A549 (cell line): Measurements from ENCODE around the gene H2BW1. TPM values are rescaled to one million over a fixed set of nuclear protein-coding genes. Genes with fewer than 3 reads are reported as not detected.
"Not testable (repeated sequence)": the region's sequence is repeated elsewhere in the genome, so short reads cannot be mapped to it uniquely, and the experiment has no call there.

Experiments
- ATAC-seq, 2 experiments: fragments of 200-7000 bp in 1 of 2; fragments of >200 bp in 1 of 2; cut with Nextera tagmentation in 1 of 2; cut with Tn5 transposase in 1 of 2; 3 replicates each; pipeline versions ENCODE4 v1.8.0 to v1.9.1; 2018 to 2020; ENCODE audit warnings: mild to moderate bottlenecking in 1 of 2, moderate library complexity in 1 of 2
- CTCF ChIA-PET: fragments of 300-600 bp; sonication (Branson Sonifier 250); formaldehyde crosslinking; extraction: SDS; loops from one replicate; lab custom pipeline; 2021; ENCODE audit warnings: antibody characterized with exemption, inconsistent platforms; lab: Yijun Ruan, JAX
- POLR2A ChIA-PET: fragments of 350-600 bp; formaldehyde crosslinking; extraction: SDS; loops from one replicate; lab custom pipeline; 2021; ENCODE audit warnings: antibody characterized with exemption, inconsistent platforms; lab: Yijun Ruan, JAX
- DNase-seq, 2 experiments: peaks; one replicate each; pipeline versions ENCODE4 v3.0.0 to v3.0.0-alpha.2; 2011 to 2016; ENCODE audit warnings: low read depth in 1 of 2, low spot score in 1 of 2
- FAIRE-seq: peaks from 2 replicates; lab custom pipeline; 2011; peaks lifted over from hg19 to GRCh38; lab: Jason Lieb, UNC
- H3K27ac ChIP-seq, 2 experiments: fragments of >200 bp; sonication (Bioruptor Twin); formaldehyde crosslinking; 3 replicates each; pipeline ENCODE4 v1.5.1; 2016 to 2017
- H3K4me1 ChIP-seq: fragments of >200 bp; sonication (Bioruptor Twin); formaldehyde crosslinking; 3 replicates; pipeline ENCODE4 v1.6.1; 2016
- H3K4me2 ChIP-seq: fragments of >200 bp; sonication (Bioruptor Twin); formaldehyde crosslinking; 3 replicates; pipeline ENCODE4 v1.6.1; 2016
- H3K4me3 ChIP-seq: fragments of >200 bp; sonication (Bioruptor Twin); formaldehyde crosslinking; 3 replicates; pipeline ENCODE4 v1.5.1; 2016
- H3K9me3 ChIP-seq: fragments of >200 bp; sonication (Bioruptor Twin); formaldehyde crosslinking; 3 replicates; pipeline ENCODE4 v1.6.1; 2016
- CHD2 ChIP-seq: fragments of 150-350 bp; IDR thresholded peaks from 2 replicates; pipeline ENCODE4 v1.6.1; 2014; ENCODE audit warnings: low read length; ENCODE audit not compliant: partially characterized antibody
- CHD4 ChIP-seq: fragments of 200-600 bp; sonication (generic); IDR thresholded peaks from 2 replicates; pipeline ENCODE4 v1.6.1; 2016; ENCODE audit warnings: antibody characterized with exemption, mild to moderate bottlenecking, borderline replicate concordance
- EHMT2 ChIP-seq: fragments of 200-600 bp; sonication (generic); IDR thresholded peaks from 2 replicates; pipeline ENCODE4 v1.6.1; 2016; ENCODE audit warnings: antibody characterized with exemption, low read depth, mild to moderate bottlenecking, moderate library complexity
- ELK1 ChIP-seq: fragments of 150-350 bp; IDR thresholded peaks from 2 replicates; pipeline ENCODE4 v1.6.1; 2014; ENCODE audit warnings: low read depth, mild to moderate bottlenecking, low read length
- HEYL ChIP-seq: fragments of 250-450 bp; sonication (Bioruptor Pico); IDR thresholded peaks from 2 replicates; pipeline ENCODE4 v1.8.0; 2021; ENCODE audit warnings: mild to moderate bottlenecking, moderate library complexity
- HOXA7 ChIP-seq: fragments of 250-450 bp; sonication (Bioruptor Pico); IDR thresholded peaks from 2 replicates; pipeline ENCODE4 v1.5.0; 2020; ENCODE audit warnings: mild to moderate bottlenecking, moderate library complexity
- HOXB13 ChIP-seq: fragments of 250-450 bp; sonication (Bioruptor Pico); IDR thresholded peaks from 2 replicates; pipeline ENCODE4 v1.5.0; 2020; ENCODE audit warnings: low read depth, mild to moderate bottlenecking, moderate library complexity
- KDM5A ChIP-seq: fragments of 200-600 bp; sonication (generic); IDR thresholded peaks from 2 replicates; pipeline ENCODE4 v1.6.1; 2016; ENCODE audit warnings: antibody characterized with exemption, mild to moderate bottlenecking
- MAFK ChIP-seq: fragments of 450-650 bp; IDR thresholded peaks from 2 replicates; pipeline ENCODE4 v1.6.1; 2014; ENCODE audit not compliant: partially characterized antibody
- MAX ChIP-seq: IDR thresholded peaks from 2 replicates; pipeline ENCODE4 v1.6.1; 2012
- POLR2AphosphoS2 ChIP-seq: conservative IDR thresholded peaks from 2 replicates; pipeline ENCODE4 v1.6.1; 2012; ENCODE audit warnings: low read length, improper control_type of control experiment, inconsistent platforms
- RARB ChIP-seq: fragments of 250-450 bp; sonication (Bioruptor Pico); IDR thresholded peaks from 2 replicates; pipeline ENCODE4 v1.8.0; 2021; ENCODE audit warnings: mild to moderate bottlenecking, moderate library complexity
- REST ChIP-seq: fragments of 200-600 bp; sonication (generic); IDR thresholded peaks from 2 replicates; pipeline ENCODE4 v1.6.1; 2016; ENCODE audit warnings: antibody characterized with exemption, mild to moderate bottlenecking, moderate library complexity
- RNF2 ChIP-seq: fragments of 200-600 bp; sonication (generic); IDR thresholded peaks from 2 replicates; pipeline ENCODE4 v1.6.1; 2016; ENCODE audit warnings: low read depth, mild to moderate bottlenecking, antibody characterized with exemption, moderate library complexity, borderline replicate concordance
- SMC3 ChIP-seq: fragments of >200 bp; sonication (Bioruptor Twin); formaldehyde crosslinking; IDR thresholded peaks from 3 replicates; pipeline ENCODE4 v1.6.1; 2018; ENCODE audit warnings: inconsistent platforms
- TP53 ChIP-seq: fragments of 250-450 bp; sonication (Bioruptor Pico); IDR thresholded peaks from 2 replicates; pipeline ENCODE4 v1.5.0; 2021; ENCODE audit warnings: mild to moderate bottlenecking, moderate library complexity
- ZNF302 ChIP-seq: fragments of 250-450 bp; sonication (Bioruptor Pico); IDR thresholded peaks from 2 replicates; pipeline ENCODE4 v1.9.0; 2021; ENCODE audit warnings: inconsistent platforms, mild to moderate bottlenecking, moderate library complexity
- WGBS: methylation state at CpG from one replicate; pipeline ENCODE4 v1.1.6; 2017; ENCODE audit errors: missing lambda C conversion rate; 5-methylcytosine and 5-hydroxymethylcytosine counted together
- polyA minus RNA-seq: library from RNA; depleted of rRNA, polyadenylated mRNA; stranded (reverse); fragments of >200 nt; gene quantifications from 2 replicates; pipeline ENCODE4 v1.2.3, GENCODE V29; 2011; rRNA and poly(A)+ RNA removed
- polyA plus RNA-seq, 4 experiments: library from polyadenylated mRNA; depleted of rRNA in 3 of 4; stranded (reverse); fragments of >200 nt; fragmentation: RNase III in 1 of 4; extraction: RNeasy Plus Mini Kit Qiagen cat#74134 plus additional on column Dnase treatment in 1 of 4; gene quantifications; 2 replicates in 3 of 4; 3 replicates in 1 of 4; pipeline ENCODE4 v1.2.3, GENCODE V29; 2011 to 2017
- TF ChIP-seq, protein P1 (sequence below): fragments of 450-650 bp; IDR thresholded peaks from 2 replicates; pipeline ENCODE4 v1.6.1; 2014; ENCODE audit warnings: antibody characterized with exemption

The H2BW1 gene, protein sequence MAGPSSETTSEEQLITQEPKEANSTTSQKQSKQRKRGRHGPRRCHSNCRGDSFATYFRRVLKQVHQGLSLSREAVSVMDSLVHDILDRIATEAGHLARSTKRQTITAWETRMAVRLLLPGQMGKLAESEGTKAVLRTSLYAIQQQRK
- polyA plus RNA-seq (2011; rRNA removed) (not detected in 2 replicates), polyA plus RNA-seq (2017; fragmentation: RNase III; extraction: RNeasy Plus Mini Kit Qiagen cat#74134 plus additional on column Dnase treatment) (not detected in 3 replicates), polyA minus RNA-seq (not detected in 2 replicates)
- not detected in 2 replicates for polyA plus RNA-seq (2012; cell fraction: cytosol; rRNA removed)
- not detected in 2 replicates for polyA plus RNA-seq (2012; cell fraction: nucleus; rRNA removed)

- H3K4me3 ChIP-seq: no peak within 1 kb of the TSS
- CTCF ChIA-PET: no interaction called here
- TF ChIP-seq HOXB13 (no peak), MAFK (no peak), ELK1 (no peak), ZNF302 (CRISPR knock-in tag) (no peak), POLR2AphosphoS2 (no peak), KDM5A (no peak), CHD4 (no peak), HOXA7 (CRISPR knock-in tag) (no peak), RNF2 (no peak), MAX (no peak), RARB (CRISPR knock-in tag) (no peak), SMC3 (no peak), HEYL (CRISPR knock-in tag) (no peak), CHD2 (no peak), TP53 (no peak), REST (no peak), EHMT2 (no peak)
- TF ChIP-seq, protein P1, sequence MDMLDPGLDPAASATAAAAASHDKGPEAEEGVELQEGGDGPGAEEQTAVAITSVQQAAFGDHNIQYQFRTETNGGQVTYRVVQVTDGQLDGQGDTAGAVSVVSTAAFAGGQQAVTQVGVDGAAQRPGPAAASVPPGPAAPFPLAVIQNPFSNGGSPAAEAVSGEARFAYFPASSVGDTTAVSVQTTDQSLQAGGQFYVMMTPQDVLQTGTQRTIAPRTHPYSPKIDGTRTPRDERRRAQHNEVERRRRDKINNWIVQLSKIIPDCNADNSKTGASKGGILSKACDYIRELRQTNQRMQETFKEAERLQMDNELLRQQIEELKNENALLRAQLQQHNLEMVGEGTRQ: no peak
Observed at GRCh38 chrX:104013606-104014005, at the start of gene H2BW1. Gene H2BW1, minus strand, starts transcription at chrX:104013708. Its CDS starts 132 bp downstream, at chrX:104013576.

DNA sequence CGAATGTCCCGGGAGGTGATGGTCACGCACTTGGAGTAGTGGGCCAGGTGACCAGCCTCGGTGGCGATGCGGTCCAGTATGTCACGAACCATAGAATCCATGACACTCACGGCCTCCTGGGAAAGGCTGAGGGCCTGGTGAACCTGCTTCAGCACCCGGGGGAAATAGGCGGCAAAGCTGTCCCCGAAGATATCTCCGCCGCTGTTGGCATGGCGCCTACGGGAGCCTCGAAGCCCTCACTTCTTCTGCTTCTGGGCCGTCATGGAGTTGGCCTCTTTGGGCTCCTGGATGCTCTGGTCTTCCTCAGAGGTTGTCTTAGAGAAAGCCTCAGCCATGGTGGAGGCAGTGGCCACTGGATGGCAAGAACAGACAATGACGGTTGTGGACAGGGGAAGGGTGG is 49.1 kb upstream of the H2BW1 start:
- ATAC-seq, CTCF ChIA-PET, H3K27ac ChIP-seq, POLR2A ChIA-PET, H3K4me2 ChIP-seq, H3K4me3 ChIP-seq, FAIRE-seq, H3K4me1 ChIP-seq, H3K9me3 ChIP-seq, DNase-seq: not testable (repeated sequence)
- WGBS: no CpG with 5 or more reads among the region's 18 CpGs

More at GRCh38 chrX:104013606-104014005, at the start of gene H2BW1:
- 73% methylated on average over 10 of the region's 20 CpGs for WGBS
- POLR2A ChIA-PET: no interaction called here
- H3K4me1 ChIP-seq: no peaks in the 10 kb centered on the region
- ATAC-seq: no peak
- H3K27ac ChIP-seq: no peak within 1 kb of the TSS
- DNase-seq: no peak
- no peak within 1 kb of the TSS for H3K4me2 ChIP-seq
- H3K9me3 ChIP-seq: no peaks in the 10 kb centered on the region
- no peak for FAIRE-seq

GRCh38 chrX:104054956-104055355 is 41.4 kb upstream of the H2BW1 start:
- POLR2A ChIA-PET, H3K4me1 ChIP-seq, FAIRE-seq, ATAC-seq, DNase-seq, H3K4me3 ChIP-seq, H3K4me2 ChIP-seq, CTCF ChIA-PET, H3K9me3 ChIP-seq, H3K27ac ChIP-seq: not testable (repeated sequence)
- WGBS: no CpG with 5 or more reads among the region's 13 CpGs
